ENCODE data around the gene TEX48.

TEX48 gene

DNA sequence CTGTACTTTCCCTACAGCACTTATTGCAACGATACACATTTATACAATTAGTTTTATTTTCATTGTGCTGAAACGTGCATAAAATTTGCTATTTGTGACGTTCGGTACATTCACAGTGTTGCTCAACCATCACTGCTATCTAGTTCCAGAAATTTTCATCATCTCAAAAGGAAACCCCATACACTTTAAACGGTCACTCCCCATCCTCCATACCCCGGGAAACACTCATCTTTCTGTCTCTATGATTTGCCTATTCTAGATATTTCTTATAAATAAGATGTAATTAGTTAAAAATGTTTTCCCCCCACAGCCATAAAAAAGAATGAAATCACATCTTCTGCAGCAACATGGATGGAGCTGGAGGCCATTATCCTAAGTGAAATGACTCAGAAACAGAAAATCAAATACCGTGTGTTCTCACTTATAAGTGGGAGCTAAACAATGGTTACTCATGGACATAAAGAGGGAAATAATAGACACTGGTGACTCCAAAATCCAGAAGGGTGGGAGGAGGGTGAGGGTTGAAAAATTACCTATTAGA lies 40.2 kb upstream of the TEX48 start:
- DNase-seq (ENCODE audit: extremely low read depth, low read depth): no peak

DNA sequence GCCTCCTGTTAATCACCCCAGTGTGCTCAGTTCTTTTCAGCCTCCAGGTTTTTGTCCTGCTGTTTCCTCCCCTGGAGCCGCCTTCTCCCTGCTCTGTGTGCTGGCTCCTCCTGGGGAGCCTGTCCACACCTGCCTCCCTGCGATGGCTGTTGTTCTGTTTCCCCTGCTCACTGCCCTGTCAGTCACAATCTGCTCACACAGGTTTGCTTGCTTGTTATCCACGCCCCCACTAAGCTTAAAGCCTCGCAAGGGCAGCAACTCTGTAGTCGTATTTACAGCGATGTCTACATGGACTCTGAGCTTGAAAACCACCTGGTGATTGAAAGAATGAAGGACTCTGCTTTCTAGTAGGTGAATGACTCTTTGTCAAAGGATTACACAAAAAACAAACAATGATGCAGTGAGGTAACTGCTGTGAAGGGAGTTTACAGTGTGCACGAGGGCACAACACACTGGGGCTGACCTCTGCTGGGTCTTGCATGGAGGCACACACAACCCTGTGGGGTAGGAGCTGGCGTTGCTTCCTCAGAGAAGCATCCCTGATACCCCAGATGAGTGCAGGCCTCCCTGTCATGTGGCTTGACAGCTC lies 39.6 kb upstream of the TEX48 start:
- TF ChIP-seq, protein P1, sequence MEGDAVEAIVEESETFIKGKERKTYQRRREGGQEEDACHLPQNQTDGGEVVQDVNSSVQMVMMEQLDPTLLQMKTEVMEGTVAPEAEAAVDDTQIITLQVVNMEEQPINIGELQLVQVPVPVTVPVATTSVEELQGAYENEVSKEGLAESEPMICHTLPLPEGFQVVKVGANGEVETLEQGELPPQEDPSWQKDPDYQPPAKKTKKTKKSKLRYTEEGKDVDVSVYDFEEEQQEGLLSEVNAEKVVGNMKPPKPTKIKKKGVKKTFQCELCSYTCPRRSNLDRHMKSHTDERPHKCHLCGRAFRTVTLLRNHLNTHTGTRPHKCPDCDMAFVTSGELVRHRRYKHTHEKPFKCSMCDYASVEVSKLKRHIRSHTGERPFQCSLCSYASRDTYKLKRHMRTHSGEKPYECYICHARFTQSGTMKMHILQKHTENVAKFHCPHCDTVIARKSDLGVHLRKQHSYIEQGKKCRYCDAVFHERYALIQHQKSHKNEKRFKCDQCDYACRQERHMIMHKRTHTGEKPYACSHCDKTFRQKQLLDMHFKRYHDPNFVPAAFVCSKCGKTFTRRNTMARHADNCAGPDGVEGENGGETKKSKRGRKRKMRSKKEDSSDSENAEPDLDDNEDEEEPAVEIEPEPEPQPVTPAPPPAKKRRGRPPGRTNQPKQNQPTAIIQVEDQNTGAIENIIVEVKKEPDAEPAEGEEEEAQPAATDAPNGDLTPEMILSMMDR (IDR thresholded peaks at IDR 0.05; ENCODE audit: low read depth, low read length): no peak
- DNase-seq (ENCODE audit: extremely low read depth, low read depth): no peak

More for the DNA sequence above, 40.2 kb upstream of the TEX48 start:
- TF ChIP-seq, protein P1 (IDR thresholded peaks at IDR 0.05; ENCODE audit: low read depth, low read length): no peak

DNA sequence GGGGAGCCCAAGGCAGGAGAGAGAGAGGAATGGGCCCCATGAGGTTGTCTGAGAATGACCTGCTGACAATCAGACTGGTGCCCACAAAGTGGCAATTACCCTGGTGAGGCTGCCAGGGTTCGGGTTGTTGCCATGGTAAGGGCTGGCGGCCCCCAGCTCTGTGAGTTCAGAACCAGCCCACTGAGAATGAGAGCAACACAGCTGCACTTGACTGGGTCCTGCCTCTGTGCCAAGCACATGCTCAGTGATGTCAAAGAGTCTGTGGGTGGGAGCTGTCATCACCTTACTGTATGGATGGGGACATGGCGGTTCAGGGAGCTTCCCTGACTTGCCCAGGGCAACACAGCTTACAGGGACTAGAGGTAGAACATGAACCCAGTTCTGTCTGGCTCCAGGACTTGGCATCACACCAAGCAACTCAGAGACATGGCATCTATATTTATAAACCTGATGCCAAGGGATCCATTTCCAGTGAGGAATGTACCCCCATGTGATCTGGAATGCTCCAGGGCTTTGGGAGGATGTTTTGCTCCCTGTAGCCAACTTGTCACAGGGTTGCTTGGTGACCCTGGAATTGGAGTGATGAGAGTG lies 38.2 kb upstream of the TEX48 start:
- no peak for DNase-seq (ENCODE audit: extremely low read depth, low read depth)
- TF ChIP-seq, protein P1 (IDR thresholded peaks at IDR 0.05; ENCODE audit: low read depth, low read length): no peak

DNA sequence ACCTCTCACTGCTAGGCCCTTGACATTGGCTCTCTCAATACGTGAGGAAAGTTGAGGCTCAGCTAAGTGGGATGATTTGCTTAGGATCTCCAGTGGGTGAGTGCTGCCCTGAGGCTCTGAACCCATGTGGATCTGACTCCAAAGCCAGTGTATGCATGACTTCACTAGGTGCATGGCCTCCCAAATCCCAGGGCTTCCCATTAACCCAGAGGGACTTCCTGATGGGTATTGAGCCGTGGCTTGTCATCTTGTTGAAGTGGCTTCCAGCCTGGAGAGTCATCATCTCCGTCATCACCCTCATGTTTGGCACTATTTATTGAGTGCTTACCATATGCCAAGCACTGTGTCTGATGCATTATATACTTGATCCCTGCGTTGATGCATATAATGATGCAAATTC lies 37.3 kb upstream of the TEX48 start:
- no peak for DNase-seq (ENCODE audit: extremely low read depth, low read depth)
- TF ChIP-seq, protein P1 (IDR thresholded peaks at IDR 0.05; ENCODE audit: low read depth, low read length): no peak

DNA sequence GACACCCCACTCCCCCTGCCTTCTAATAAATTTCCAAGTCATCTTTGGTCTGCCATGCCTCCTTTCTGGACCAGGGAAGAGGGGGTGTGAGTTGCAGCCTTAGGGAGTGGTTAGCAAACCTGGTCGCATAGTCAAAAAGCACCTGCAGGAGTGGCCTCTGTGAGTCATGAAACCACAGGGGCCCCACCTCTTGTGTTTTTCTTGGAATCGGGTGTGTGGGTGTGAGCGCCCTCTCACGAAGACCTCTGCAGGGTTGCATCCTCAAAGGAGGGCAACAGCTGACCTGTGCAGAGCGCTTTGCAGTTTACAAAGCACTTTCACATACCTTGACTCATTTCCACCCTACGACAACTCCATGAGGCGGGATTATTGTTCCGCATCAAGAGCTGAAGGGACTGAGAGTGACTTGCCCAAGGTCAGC lies 36.8 kb upstream of the TEX48 start:
- TF ChIP-seq, protein P1 (IDR thresholded peaks at IDR 0.05; ENCODE audit: low read depth, low read length): no peak
- DNase-seq (ENCODE audit: extremely low read depth, low read depth): no peak

DNA sequence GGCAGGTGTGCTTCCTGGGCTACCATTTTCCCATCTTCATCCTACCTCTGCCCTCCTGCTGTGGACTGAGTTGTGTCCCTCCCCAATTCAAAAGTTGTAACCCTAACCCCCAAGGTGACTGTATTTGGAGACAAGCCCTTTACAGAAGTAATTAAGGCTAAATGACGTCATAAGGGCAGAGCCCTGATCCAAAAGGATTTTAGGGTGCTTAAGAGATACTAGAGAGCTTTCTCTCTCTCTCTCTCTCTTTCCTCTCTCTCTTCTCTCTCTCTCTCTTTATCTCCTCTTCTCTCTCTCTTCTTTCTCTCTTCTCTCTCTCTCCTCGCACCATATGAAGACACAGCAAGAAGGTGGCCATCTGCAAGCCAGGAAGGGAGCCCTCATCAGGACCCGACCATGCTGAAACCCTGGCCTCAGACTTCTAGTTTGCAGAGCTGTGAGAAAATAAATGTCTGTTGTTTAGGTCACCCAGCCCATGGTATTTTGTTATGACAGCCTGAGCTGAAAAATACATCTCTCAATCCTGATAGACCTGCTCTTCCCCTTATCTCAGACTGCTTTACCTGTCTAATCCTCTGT lies 36.0 kb upstream of the TEX48 start:
- no peak for DNase-seq (ENCODE audit: extremely low read depth, low read depth)
- TF ChIP-seq, protein P1 (IDR thresholded peaks at IDR 0.05; ENCODE audit: low read depth, low read length): no peak

DNA sequence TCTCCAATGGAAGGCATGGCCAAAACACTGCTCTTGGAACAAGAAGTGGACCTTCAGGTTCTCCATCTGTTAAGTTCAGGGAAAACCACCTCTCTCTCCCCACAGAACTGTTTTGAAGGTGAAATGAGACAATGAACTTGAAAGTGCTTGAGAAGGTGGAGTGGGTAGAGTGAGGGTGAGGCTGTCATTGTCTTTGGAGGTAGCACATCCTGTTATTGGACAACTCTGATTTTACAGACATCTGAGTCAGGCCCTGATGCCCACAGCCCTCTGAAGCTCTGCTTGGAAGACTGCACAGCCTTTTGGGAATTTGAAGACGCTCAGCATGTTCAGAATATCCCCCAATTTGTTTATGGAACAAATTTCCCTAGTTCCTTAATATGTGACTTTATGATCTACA lies 27.6 kb upstream of the TEX48 start:
- no peak for DNase-seq (ENCODE audit: extremely low read depth, low read depth)
- TF ChIP-seq, protein P1 (IDR thresholded peaks at IDR 0.05; ENCODE audit: low read depth, low read length): no peak

Data from AG09319 (cell line).